H1 (cell line): ENCODE data around the gene S100A4. TPM values are rescaled to one million over a fixed set of nuclear protein-coding genes. Genes with fewer than 3 reads are reported as not detected.
A peak's percentile ranks its signal among the peaks of the same experiment; 100 is the strongest.

Source experiments
- CBX8 ChIP-seq: fragments of 300-800, 300-1000 bp; sonication (generic); IDR thresholded peaks from 2 replicates; pipeline ENCODE4 v1.7.1; 2016; ENCODE audit warnings: low read depth, low read length, borderline replicate concordance
- CEBPB ChIP-seq: IDR thresholded peaks from 2 replicates; pipeline ENCODE4 v1.6.1; 2012; ENCODE audit warnings: low read depth, low read length
- CHD1 ChIP-seq: IDR thresholded peaks from 2 replicates; pipeline ENCODE4 v1.6.1; 2012; ENCODE audit warnings: low read depth, low read length, improper control_type of control experiment
- CTBP2 ChIP-seq: IDR thresholded peaks from 2 replicates; pipeline ENCODE4 v1.7.0; 2011; ENCODE audit warnings: borderline replicate concordance, mild to moderate bottlenecking, moderate library complexity, mixed read lengths, low read length; ENCODE audit not compliant: insufficient read depth, insufficient read length
- GABPA ChIP-seq: IDR thresholded peaks from 2 replicates; pipeline ENCODE4 v1.6.1; 2011; ENCODE audit warnings: mild to moderate bottlenecking, low read length, moderate library complexity, borderline replicate concordance; ENCODE audit not compliant: insufficient read depth
- JUN ChIP-seq: IDR thresholded peaks from 2 replicates; pipeline ENCODE4 v1.6.1; 2011; ENCODE audit warnings: low read depth, mild to moderate bottlenecking, improper control_type of control experiment, low read length
- KDM4A ChIP-seq: IDR thresholded peaks from one replicate; pipeline ENCODE4 v1.7.1; 2012; ENCODE audit warnings: low read depth, mild to moderate bottlenecking, moderate library complexity, low read length, inconsistent platforms; ENCODE audit not compliant: severe bottlenecking
- MAFK ChIP-seq: IDR thresholded peaks from 2 replicates; pipeline ENCODE4 v1.6.1; 2012; ENCODE audit warnings: low read depth, mild to moderate bottlenecking, improper control_type of control experiment, low read length
- MAX ChIP-seq: IDR thresholded peaks from 2 replicates; pipeline ENCODE4 v1.6.1; 2012; ENCODE audit warnings: inconsistent platforms
- PHF8 ChIP-seq: fragments of 200-600 bp; sonication (generic); conservative IDR thresholded peaks from 2 replicates; pipeline ENCODE4 v1.7.1; 2012; ENCODE audit warnings: low read depth, mild to moderate bottlenecking, inconsistent platforms, low read length, moderate library complexity
- POLR2AphosphoS5 ChIP-seq: IDR thresholded peaks from 2 replicates; pipeline ENCODE4 v1.6.1; 2011; ENCODE audit warnings: low read depth, low read length
- RNF2 ChIP-seq: fragments of 200-900, 300-1000 bp; sonication (generic); IDR thresholded peaks from 2 replicates; pipeline ENCODE4 v1.7.1; 2016; ENCODE audit warnings: borderline replicate concordance, low read depth, mild to moderate bottlenecking, antibody characterized with exemption, low read length; ENCODE audit not compliant: poor library complexity, severe bottlenecking; ENCODE audit errors: missing control alignments
- SAP30 ChIP-seq: fragments of 300-600 bp; sonication (generic); IDR thresholded peaks from 2 replicates; pipeline ENCODE4 v1.7.1; 2012; ENCODE audit warnings: low read length, moderate library complexity, mild to moderate bottlenecking, inconsistent platforms; ENCODE audit not compliant: insufficient read depth, insufficient replicate concordance
- SIN3A ChIP-seq, 2 experiments: IDR thresholded peaks in 1 of 2; conservative IDR thresholded peaks in 1 of 2; 2 replicates each; pipeline ENCODE4 v1.6.1; 2011 to 2012; ENCODE audit warnings: low read length in 2 of 2, improper control_type of control experiment in 1 of 2, low read depth in 1 of 2, mild to moderate bottlenecking in 1 of 2
- SIRT6 ChIP-seq: IDR thresholded peaks from one replicate; pipeline ENCODE4 v1.7.1; 2012; ENCODE audit warnings: low read length, inconsistent platforms
- SP4 ChIP-seq: IDR thresholded peaks from 2 replicates; pipeline ENCODE4 v1.6.1; 2012; ENCODE audit warnings: low read length, inconsistent platforms
- SUZ12 ChIP-seq: fragments of 200-600 bp; sonication (generic); IDR thresholded peaks from 2 replicates; pipeline ENCODE4 v1.6.1; 2012; ENCODE audit warnings: mild to moderate bottlenecking, inconsistent platforms, low read length, moderate library complexity, mixed read lengths
- TAF1 ChIP-seq: IDR thresholded peaks from 2 replicates; pipeline ENCODE4 v1.6.1; 2011; ENCODE audit warnings: mild to moderate bottlenecking, low read depth, low read length
- TCF12 ChIP-seq: IDR thresholded peaks from 2 replicates; pipeline ENCODE4 v1.6.1; 2011; ENCODE audit warnings: low read depth, mild to moderate bottlenecking, low read length
- ZNF274 ChIP-seq: IDR thresholded peaks from 2 replicates; pipeline ENCODE4 v1.7.0; 2012; ENCODE audit warnings: low read length, borderline replicate concordance; ENCODE audit errors: extremely low read depth
- polyA plus RNA-seq, 7 experiments: library from polyadenylated mRNA; depleted of rRNA in 3 of 7; stranded (reverse) in 5 of 7; unstranded in 2 of 7; fragments of >200 nt in 5 of 7; fragments of 200-250 nt in 2 of 7; gene quantifications; 1 replicate in 5 of 7; 2 replicates in 1 of 7; 4 replicates in 1 of 7; pipeline versions ENCODE4 v1.2.1 to v1.2.3, GENCODE V29; 2011 to 2013; ENCODE audit warnings: missing spikeins in 2 of 7, mixed read lengths in 2 of 7
- total RNA-seq: library from RNA; stranded (reverse); fragmentation: NEBNext Ultra II Directional; extraction: Animal tissue kit (Norgen Biotek cat#: 25700); gene quantifications from 2 replicates; pipeline ENCODE4 v1.2.1, GENCODE V29; 2021
- TF ChIP-seq, protein P1 (sequence below): IDR thresholded peaks from 2 replicates; pipeline ENCODE4 v1.6.1; 2011; ENCODE audit warnings: low read length, improper control_type of control experiment
- TF ChIP-seq, protein P2 (sequence below): IDR thresholded peaks from 2 replicates; pipeline ENCODE4 v1.6.1; 2011; ENCODE audit warnings: low read depth, mild to moderate bottlenecking, low read length; ENCODE audit not compliant: insufficient read depth

S100A4 gene
- total and polyA plus RNA-seq, 2 of the 8 experiments (the other 6 are each of a cell fraction or from before 2014, with no cell fraction given): 36.3 to 85.4 TPM

DNA sequence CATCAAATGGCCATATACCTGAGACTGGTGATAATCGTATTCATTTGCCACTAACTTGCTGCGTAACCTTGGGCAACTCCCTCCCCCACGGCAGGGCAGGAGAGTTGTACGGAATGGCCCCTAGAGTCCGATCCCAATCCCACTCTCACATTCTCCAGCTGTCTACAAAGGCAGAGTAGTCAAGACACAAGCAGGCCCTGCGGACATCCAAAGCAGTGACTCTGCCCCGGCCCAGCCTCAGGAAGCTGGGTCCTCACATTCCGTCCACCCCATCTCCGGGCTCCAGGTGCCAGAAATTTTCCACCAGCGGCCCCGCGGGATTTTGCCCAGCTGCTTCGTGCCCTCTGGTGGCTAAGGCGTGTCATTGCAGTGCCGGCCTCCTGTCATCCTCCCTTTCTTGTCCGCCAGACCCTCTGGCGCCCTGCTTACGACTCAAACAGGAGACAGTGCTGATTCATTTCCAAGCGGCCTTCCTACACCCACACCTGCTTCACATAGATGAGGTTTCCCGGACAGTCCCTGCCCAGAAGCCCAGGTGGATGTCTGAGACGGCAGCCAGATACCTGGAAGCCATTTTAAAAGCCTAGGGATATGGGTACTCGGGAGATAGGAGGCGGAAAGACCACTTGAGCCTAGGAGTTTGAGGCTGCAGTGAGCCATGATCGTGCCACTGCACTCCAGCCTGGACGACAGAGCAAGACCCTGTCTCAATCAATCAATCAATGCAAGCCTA, 22.9 kb upstream of the S100A4 start (continued):
- no peak for TF ChIP-seq SIRT6
- TF ChIP-seq, protein P1, sequence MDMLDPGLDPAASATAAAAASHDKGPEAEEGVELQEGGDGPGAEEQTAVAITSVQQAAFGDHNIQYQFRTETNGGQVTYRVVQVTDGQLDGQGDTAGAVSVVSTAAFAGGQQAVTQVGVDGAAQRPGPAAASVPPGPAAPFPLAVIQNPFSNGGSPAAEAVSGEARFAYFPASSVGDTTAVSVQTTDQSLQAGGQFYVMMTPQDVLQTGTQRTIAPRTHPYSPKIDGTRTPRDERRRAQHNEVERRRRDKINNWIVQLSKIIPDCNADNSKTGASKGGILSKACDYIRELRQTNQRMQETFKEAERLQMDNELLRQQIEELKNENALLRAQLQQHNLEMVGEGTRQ: no peak
- TF ChIP-seq CTBP2: no peak
- TF ChIP-seq TCF12: peak; percentile 91
- TF ChIP-seq MAFK: peak; percentile 36; the same call in 1 of the 2 replicates
- no peak for TF ChIP-seq RNF2
- no peak for TF ChIP-seq ZNF274
- no peak for TF ChIP-seq POLR2AphosphoS5
- TF ChIP-seq, protein P2, sequence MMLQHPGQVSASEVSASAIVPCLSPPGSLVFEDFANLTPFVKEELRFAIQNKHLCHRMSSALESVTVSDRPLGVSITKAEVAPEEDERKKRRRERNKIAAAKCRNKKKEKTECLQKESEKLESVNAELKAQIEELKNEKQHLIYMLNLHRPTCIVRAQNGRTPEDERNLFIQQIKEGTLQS: 0 out of 2 replicates have a peak, but pooled peaks have one; percentile 54
- no peak for TF ChIP-seq SP4
- no peak for TF ChIP-seq CEBPB
- peak; percentile 64; the same call in 1 of the 2 replicates for TF ChIP-seq MAX
- peak; percentile 61; the same call in 1 of the 2 replicates for TF ChIP-seq TAF1
- TF ChIP-seq SIN3A (conservative IDR thresholded peaks at IDR 0.05 in 1 of 2, IDR thresholded peaks at IDR 0.05 in 1 of 2; ENCODE audit: low read depth in 1 of 2, low read length in 2 of 2): peak; percentile 66 to 94; a peak in 2 of 4 replicates
- TF ChIP-seq SUZ12: no peak
- no peak for TF ChIP-seq KDM4A
- no peak for TF ChIP-seq PHF8
- no peak for TF ChIP-seq SAP30
- no peak for TF ChIP-seq CHD1
- TF ChIP-seq GABPA: peak; percentile 53; the same call in 1 of the 2 replicates
- no peak for TF ChIP-seq JUN
- no peak for TF ChIP-seq CBX8
